GM06990 (cell line): Measurements from ENCODE around the gene ANKRD33B.
"Not testable (repeated sequence)": the region's sequence is repeated elsewhere in the genome, so short reads cannot be mapped to it uniquely, and the experiment has no call there.

Experiments used
- DNase-seq: peaks from one replicate; pipeline ENCODE4 v3.0.0-alpha.2; 2011; ENCODE audit not compliant: insufficient read length; ENCODE audit errors: extremely low read depth
- H3K27me3 ChIP-seq: replicated peaks from 2 replicates; pipeline ENCODE4 v1.6.0; 2011; ENCODE audit warnings: low read length; ENCODE audit not compliant: control insufficient read depth, insufficient read depth
- H3K36me3 ChIP-seq: 2 replicates; pipeline ENCODE4 v1.5.1; 2011; ENCODE audit warnings: low read length; ENCODE audit not compliant: control insufficient read depth, insufficient read depth
- H3K4me3 ChIP-seq: replicated peaks from 2 replicates; pipeline ENCODE4 v1.5.1; 2011; ENCODE audit warnings: low read depth, mild to moderate bottlenecking, control low read depth, low read length
- TF ChIP-seq, protein P1 (sequence below): IDR thresholded peaks from 2 replicates; pipeline ENCODE4 v1.5.1; 2011; ENCODE audit warnings: low read length, control low read depth, mild to moderate bottlenecking, inconsistent platforms; ENCODE audit not compliant: insufficient read depth, poor library complexity, severe bottlenecking

Gene ANKRD33B

DNA sequence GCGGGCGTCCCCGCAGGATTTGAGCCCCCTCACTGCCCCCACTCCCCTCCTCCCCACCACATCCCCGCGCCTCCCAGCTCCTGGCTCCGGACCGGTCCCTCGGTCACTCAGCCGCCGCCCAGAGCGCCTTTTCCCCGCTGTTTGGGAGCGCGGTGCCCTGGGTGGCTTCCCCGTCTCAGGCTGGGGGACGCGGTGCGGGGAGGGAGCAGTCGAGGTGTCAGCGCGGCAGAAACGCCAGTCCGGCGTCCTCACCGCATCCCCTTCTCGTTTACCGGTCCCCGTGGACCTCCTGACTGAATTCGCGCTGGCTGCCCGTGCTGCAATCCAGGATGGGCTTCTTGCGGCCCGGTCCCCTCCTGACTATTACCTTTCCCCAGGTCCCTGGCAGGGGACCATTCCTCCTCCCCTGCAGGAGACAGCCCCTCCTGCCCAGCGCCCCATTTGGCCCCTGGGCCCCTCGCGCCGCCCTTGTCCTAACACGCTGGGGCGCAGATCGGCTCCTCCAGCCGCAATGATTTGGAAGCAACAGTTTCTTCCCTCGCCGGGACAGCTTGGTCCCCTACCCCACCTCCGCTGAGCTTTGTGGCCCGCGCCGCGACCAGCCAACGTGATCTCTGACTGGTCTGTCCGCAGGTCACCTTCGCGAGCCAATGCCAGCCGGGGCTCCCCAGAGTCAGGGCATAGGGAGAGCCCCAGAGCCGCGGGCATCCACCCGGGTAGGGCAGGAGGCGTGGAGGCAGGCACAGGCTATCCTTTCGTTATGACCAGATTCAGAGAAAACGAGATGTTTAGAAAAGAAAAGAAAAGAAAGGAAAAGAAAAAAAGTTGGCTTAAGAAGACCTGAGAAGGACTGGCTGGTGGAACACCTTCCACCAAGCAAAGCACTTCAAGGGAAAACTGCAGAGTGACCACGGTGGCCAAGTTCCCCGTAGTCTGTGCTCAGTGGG lies 1.2 kb downstream of the ANKRD33B start:
- no peaks in the 10 kb centered on the region for H3K27me3 ChIP-seq

GRCh38 chr5:10565785-10566542 lies 2.1 kb downstream of the ANKRD33B start:
- peak overlapping the region; percentile 97 for H3K4me3 ChIP-seq
- no peaks in the 10 kb centered on the region; the same call in 1 of the 2 replicates for H3K36me3 ChIP-seq
- TF ChIP-seq, protein P1, sequence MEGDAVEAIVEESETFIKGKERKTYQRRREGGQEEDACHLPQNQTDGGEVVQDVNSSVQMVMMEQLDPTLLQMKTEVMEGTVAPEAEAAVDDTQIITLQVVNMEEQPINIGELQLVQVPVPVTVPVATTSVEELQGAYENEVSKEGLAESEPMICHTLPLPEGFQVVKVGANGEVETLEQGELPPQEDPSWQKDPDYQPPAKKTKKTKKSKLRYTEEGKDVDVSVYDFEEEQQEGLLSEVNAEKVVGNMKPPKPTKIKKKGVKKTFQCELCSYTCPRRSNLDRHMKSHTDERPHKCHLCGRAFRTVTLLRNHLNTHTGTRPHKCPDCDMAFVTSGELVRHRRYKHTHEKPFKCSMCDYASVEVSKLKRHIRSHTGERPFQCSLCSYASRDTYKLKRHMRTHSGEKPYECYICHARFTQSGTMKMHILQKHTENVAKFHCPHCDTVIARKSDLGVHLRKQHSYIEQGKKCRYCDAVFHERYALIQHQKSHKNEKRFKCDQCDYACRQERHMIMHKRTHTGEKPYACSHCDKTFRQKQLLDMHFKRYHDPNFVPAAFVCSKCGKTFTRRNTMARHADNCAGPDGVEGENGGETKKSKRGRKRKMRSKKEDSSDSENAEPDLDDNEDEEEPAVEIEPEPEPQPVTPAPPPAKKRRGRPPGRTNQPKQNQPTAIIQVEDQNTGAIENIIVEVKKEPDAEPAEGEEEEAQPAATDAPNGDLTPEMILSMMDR: no peak
- no peaks in the 10 kb centered on the region for H3K27me3 ChIP-seq
- no peak for DNase-seq

More for the DNA sequence above, 1.2 kb downstream of the ANKRD33B start:
- TF ChIP-seq, protein P1: no peak
- H3K36me3 ChIP-seq: no peaks in the 10 kb centered on the region; the same call in 1 of the 2 replicates
- peak overlapping the region; percentile 97 for H3K4me3 ChIP-seq
- DNase-seq: no peak

- H3K27me3 ChIP-seq: no peaks in the 10 kb centered on the region
- H3K4me3 ChIP-seq: peak overlapping the region; percentile 97
- no peak for DNase-seq
- no peaks in the 10 kb centered on the region; the same call in 1 of the 2 replicates for H3K36me3 ChIP-seq
- TF ChIP-seq, protein P1: no peak
Observed at GRCh38 chr5:10566543-10567068, 2.7 kb downstream of the ANKRD33B start.

- H3K27me3 ChIP-seq: no peaks in the 10 kb centered on the region
- peak overlapping the region; percentile 97 for H3K4me3 ChIP-seq
- no peak for DNase-seq
- TF ChIP-seq, protein P1: no peak
- H3K36me3 ChIP-seq: no peaks in the 10 kb centered on the region; the same call in 1 of the 2 replicates
Observed at GRCh38 chr5:10567121-10567591, 3.3 kb downstream of the ANKRD33B start.

- H3K36me3 ChIP-seq: no peaks in the 10 kb centered on the region; the same call in 1 of the 2 replicates
- no peak for DNase-seq
- H3K27me3 ChIP-seq: no peaks in the 10 kb centered on the region
- H3K4me3 ChIP-seq: peak overlapping the region; percentile 97
- TF ChIP-seq, protein P1: no peak
Observed at GRCh38 chr5:10567781-10568321, 4.0 kb downstream of the ANKRD33B start.

GRCh38 chr5:10570540-10570939 lies 6.7 kb downstream of the ANKRD33B start:
- not testable (repeated sequence) for H3K4me3 ChIP-seq, H3K36me3 ChIP-seq, DNase-seq, H3K27me3 ChIP-seq
